ENCODE measurements around the gene DPP3. TPM values are rescaled to one million over a fixed set of nuclear protein-coding genes. Genes with fewer than 3 reads are reported as not detected.

The DPP3 gene
- total RNA-seq, 4 donors from 2014 or later = 2.1 to 14.1 (median 8.7) TPM

DNA sequence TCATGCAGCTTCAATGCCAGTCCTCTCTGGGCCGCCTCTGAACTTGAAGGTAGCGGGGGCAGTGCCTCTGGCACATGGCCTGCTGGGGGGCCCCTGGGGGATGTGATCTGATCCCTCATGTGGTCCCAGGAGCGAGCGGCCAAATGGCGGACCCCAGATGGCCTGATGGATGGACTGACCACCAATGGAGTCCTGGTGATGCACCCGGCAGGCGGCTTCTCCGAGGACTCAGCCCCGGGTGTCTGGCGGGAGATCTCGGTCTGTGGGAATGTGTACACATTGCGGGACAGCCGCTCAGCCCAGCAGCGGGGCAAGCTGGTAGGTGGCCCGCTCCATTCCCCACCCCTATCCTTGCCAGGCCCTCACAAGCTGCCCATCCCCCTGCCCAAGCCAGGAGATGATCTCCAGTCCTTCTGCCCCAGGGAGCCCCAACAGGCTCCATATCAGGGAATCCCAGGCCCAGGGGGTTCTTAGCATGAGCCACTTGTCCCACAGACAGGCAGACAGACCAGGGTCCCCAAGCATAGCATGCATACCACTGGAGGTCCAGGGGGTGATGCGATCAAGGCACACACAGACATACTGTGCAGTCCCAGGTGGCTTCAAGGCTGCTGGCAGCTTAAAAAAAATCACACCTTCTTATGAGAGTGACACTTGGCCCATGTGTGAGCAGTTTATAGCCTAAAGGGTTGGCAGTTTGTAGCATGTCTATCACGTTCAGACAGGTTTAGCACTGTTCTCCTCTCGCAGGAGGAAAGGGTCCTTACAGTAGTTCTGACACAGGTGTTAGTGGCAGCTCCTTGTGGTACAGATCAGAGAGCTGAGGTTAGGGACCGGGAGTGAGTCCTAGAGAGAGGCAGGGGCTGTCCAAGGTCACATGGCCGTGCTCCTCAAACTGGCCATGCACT, 6.4 kb upstream of the DPP3 start:
- TF ChIP-seq, protein P1, sequence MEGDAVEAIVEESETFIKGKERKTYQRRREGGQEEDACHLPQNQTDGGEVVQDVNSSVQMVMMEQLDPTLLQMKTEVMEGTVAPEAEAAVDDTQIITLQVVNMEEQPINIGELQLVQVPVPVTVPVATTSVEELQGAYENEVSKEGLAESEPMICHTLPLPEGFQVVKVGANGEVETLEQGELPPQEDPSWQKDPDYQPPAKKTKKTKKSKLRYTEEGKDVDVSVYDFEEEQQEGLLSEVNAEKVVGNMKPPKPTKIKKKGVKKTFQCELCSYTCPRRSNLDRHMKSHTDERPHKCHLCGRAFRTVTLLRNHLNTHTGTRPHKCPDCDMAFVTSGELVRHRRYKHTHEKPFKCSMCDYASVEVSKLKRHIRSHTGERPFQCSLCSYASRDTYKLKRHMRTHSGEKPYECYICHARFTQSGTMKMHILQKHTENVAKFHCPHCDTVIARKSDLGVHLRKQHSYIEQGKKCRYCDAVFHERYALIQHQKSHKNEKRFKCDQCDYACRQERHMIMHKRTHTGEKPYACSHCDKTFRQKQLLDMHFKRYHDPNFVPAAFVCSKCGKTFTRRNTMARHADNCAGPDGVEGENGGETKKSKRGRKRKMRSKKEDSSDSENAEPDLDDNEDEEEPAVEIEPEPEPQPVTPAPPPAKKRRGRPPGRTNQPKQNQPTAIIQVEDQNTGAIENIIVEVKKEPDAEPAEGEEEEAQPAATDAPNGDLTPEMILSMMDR (IDR thresholded peaks at IDR 0.05) = no peak
- TF ChIP-seq POLR2A (IDR thresholded peaks at IDR 0.05) = no peak

DNA sequence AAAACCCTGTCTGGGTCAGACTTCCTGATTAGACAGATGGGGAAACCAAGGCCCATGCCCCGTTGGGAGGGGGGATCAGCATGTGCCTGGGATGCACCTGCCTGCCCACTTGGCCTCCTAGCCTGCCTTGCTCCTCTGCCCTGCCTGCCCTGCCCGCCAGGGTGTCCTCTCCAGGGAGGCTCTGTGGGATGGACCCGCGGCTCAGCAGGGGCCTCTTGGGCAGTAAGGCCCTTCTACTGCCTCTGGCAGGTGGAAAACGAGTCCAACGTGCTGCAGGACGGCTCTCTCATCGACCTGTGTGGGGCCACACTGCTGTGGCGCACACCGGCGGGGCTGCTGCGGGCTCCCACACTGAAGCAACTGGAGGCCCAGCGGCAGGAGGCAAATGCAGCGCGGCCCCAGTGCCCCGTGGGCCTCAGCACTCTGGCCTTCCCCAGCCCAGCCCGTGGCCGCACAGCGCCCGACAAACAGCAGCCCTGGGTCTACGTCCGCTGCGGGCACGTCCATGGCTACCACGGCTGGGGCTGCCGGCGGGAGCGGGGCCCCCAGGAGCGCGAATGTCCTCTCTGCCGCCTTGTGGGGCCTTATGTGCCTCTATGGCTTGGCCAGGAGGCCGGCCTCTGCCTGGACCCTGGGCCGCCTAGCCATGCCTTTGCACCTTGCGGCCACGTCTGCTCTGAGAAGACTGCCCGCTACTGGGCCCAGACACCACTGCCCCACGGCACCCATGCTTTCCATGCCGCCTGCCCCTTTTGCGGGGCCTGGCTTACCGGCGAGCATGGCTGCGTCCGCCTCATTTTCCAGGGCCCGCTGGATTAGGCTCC, 4.7 kb upstream of the DPP3 start:
- no peaks in the 10 kb centered on the region for H3K27me3 ChIP-seq
- no peak overlapping the region for H3K4me3 ChIP-seq
- no peaks in the 10 kb centered on the region for H3K9me3 ChIP-seq
- intact Hi-C loops (cut with DNase I; ENCODE audit: low total_unique reads) = no loop called here
- H3K4me1 ChIP-seq = no peaks in the 10 kb centered on the region
- no peaks in the 10 kb centered on the region for H3K36me3 ChIP-seq
- TF ChIP-seq, protein P1 (IDR thresholded peaks at IDR 0.05) = no peak
- TF ChIP-seq POLR2A (IDR thresholded peaks at IDR 0.05) = no peak
- no peak overlapping the region for H3K27ac ChIP-seq
- no peak for DNase-seq

More for the DNA sequence above, 6.4 kb upstream of the DPP3 start:
- Histone ChIP-seq H3K27me3 (no peaks in the 10 kb centered on the region), H3K27ac (no peak overlapping the region), H3K36me3 (no peaks in the 10 kb centered on the region), H3K9me3 (no peaks in the 10 kb centered on the region), H3K4me3 (no peak overlapping the region), H3K4me1 (no peaks in the 10 kb centered on the region)
- intact Hi-C loops (cut with DNase I; ENCODE audit: low total_unique reads) = no loop called here
- no peak for DNase-seq

DNA sequence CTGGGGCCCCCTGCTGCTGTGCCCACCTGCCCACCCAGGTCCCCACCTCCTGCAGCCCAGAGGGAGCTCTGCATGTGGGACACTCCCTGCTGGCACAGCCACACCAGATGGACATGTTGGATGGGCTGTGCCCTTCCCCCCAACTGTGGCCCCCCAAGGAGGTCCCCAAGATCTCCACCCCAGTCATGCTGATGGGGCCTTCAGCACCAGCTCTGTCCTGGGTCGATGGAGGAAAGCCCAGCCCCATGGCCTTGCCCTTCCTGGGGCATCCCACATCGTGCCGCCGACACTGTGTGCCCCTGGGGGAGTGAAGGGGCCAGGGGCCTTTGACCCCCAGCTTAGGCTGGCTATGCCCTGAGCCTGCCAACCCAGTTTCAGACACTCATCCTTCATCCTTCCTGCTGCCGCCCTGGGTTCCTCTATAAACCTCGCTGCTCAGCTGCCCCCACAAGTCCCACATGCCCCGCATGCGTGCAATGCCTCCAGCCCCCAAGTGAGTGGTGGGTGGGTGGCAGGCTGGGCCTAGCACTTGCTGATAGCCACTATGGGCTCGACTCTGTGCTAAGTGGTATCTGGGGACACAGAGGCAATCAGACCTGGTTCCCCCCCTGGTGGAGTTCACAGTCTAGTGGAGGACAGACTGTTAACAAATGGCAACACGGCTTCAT, 3.9 kb upstream of the DPP3 start:
- H3K27ac ChIP-seq = no peak overlapping the region
- TF ChIP-seq POLR2A (IDR thresholded peaks at IDR 0.05) = no peak
- TF ChIP-seq, protein P1 (IDR thresholded peaks at IDR 0.05) = no peak
- H3K27me3 ChIP-seq = no peaks in the 10 kb centered on the region
- intact Hi-C loops (cut with DNase I; ENCODE audit: low total_unique reads) = no loop called here
- no peak overlapping the region for H3K4me3 ChIP-seq
- no peaks in the 10 kb centered on the region for H3K4me1 ChIP-seq
- no peaks in the 10 kb centered on the region for H3K36me3 ChIP-seq
- H3K9me3 ChIP-seq = no peaks in the 10 kb centered on the region
- no peak for DNase-seq

DNA sequence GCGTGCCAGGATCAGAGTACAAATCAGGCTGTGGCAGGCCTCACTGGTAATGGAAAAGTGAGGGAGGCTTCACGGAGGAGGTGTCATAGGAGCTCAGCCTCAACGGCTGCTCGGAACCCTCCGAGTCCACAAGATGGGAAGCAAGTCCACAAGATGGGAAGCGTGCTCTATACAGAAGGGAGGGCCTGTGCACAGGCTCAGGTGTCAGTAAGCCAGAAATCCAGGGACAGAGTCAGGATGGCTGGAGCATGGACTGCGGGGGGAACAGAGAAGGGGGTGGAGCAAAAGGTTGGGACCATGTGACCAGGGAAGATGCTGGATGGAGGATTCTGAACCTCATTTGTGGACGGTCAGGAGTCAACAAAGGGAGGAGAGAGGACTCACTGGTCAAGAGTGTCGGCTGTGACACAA, 3.4 kb upstream of the DPP3 start:
- no peaks in the 10 kb centered on the region for H3K36me3 ChIP-seq
- no peak for DNase-seq

More for the DNA sequence above, 3.4 kb upstream of the DPP3 start:
- Histone ChIP-seq H3K27me3 (no peaks in the 10 kb centered on the region), H3K9me3 (no peaks in the 10 kb centered on the region), H3K4me1 (no peaks in the 10 kb centered on the region), H3K4me3 (no peak overlapping the region), H3K27ac (no peak overlapping the region)
- intact Hi-C loops (cut with DNase I; ENCODE audit: low total_unique reads) = no loop called here
- TF ChIP-seq, protein P1 (IDR thresholded peaks at IDR 0.05) = no peak
- TF ChIP-seq POLR2A (IDR thresholded peaks at IDR 0.05) = no peak
